ENCODE results near the gene GOLGA6L9.
"Not testable (repeated sequence)": the region's sequence is repeated elsewhere in the genome, so short reads cannot be mapped to it uniquely, and the experiment has no call there.

The GOLGA6L9 gene

DNA sequence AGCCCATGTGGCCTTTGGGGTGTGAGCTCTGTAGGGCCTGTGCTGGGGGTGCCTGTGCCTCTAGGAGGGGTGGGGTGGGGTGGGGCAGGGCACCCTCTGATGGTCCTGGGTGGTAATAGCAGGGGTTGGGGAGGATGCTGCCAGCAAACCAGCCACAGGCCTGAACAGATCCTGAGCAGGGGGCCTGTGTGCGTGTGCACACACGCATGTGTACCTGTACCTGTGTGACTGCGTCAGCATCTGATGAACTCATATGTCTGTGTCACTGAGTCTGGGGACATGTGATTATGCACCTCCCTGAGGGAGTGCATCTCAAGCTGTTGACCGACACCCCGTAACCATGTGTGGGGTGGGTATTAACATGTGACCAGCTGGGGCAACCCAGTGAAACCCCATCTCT, 36.0 kb downstream of the GOLGA6L9 start:
- not testable (repeated sequence) for DNase-seq (ENCODE audit: low read depth in 2 of 2, low spot score in 1 of 2)

DNA sequence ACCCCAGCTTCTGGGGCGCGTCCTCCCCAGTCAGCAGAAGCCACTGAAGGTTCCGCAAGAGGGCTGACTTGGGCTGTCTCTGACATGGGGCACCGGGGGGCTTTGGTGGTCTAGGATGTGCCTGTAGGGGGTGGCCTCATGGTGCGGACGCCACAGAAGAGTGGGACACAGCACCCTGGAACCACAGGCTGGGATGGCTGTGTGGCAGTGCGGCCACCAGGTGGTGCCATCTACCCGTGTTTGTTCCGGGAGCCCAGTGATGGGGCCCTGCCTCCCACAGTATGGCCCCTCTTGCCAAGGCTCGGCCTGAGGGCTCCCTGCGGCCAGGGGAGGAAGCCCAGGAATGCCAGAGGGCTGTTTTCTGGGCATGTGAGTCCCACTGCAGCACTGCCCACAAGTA, 38.6 kb downstream of the GOLGA6L9 start:
- DNase-seq (ENCODE audit: low read depth in 2 of 2, low spot score in 1 of 2): not testable (repeated sequence)

DNA sequence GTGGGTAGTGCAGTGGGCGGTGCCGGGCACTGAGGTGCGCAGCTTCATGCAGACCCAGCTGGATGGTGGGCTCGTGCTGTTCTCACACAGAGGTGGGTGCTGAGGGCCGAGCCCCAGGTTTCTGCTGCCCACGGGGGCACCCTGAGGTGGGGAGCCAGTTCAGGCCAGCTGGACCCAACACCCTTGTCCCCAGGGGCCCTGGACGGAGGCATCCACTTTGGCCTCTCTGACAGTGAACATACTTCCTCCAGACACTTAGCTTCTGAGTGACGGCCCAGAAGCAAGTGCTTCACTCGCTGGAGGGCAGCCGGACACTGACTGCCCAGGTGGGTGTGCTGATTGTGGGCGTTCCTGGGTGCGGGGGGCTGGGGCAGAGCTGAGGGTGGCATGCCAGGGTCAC, 39.8 kb downstream of the GOLGA6L9 start:
- not testable (repeated sequence) for DNase-seq (ENCODE audit: low read depth in 2 of 2, low spot score in 1 of 2)

GRCh38 chr15:82472269-82472982, 42.8 kb downstream of the GOLGA6L9 start:
- DNase-seq (ENCODE audit: low read depth in 2 of 2, low spot score in 1 of 2): not testable (repeated sequence)

DNA sequence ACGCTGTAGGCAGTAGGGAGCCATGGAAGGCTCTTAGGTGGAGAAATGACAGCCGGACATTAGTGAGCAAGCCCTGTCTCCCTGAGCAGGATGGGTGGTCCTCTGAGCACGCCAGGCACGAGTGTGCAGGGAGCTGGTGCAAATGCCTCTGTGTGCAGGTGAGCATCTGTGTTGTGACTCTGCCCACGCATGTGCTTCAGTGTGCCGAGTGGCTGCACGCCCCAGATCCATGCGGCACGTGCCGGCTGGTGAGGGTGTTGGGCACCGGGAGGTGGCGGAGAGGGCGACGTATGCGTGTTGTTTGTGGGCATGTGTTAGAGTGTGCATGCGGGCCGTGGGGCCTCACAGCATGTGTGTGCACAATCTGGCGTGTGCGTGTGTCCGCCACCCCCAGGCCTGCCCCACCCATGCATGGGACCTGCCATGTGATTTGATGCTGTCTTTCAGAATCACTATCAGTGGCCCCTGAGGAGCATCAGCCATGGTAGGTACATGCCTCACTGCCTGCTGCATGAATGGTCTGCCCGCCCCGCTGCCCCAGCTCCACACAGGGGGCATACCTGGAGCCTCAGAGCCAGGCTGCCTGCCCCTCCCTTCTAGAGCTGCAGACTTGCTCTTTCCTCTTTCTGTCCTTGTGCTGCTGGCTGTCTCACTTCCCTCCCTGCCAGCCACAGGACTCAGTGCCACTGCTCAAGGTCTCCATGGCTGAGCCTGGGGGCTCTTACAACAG, 45.1 kb downstream of the GOLGA6L9 start:
- DNase-seq (ENCODE audit: low read depth in 2 of 2, low spot score in 1 of 2): not testable (repeated sequence)

DNA sequence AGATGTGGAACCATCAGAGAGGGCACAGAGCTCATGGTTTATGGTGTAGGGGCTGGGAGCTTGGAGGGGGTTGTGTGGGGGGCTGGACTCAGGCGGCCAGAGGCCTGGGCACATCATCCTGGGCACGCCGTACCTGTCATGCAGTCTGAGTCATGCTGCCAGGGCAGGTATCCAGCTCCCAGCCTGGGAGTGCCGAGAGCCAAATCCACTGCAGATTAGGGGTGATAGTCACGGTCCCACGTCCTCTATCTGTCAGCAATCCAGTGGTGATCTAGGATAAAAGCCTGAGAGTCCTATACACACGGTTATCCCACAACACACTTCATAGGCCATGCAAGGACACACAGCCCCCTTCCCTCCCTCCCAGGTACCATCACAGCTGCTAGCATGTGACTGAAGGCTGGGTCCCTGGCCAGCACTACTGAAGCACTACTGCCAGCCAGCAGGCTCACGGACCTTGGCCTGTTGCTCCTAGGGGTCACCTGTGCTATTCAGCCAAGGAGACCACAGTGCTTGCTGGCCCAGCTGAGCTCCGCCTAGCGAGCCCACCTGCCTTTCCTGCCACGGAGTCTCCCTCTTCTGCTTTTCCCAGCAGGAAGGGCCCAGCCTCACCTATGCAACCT, 45.8 kb downstream of the GOLGA6L9 start:
- not testable (repeated sequence) for DNase-seq (ENCODE audit: low read depth in 2 of 2, low spot score in 1 of 2)

GRCh38 chr15:82476697-82477342, 47.2 kb downstream of the GOLGA6L9 start:
- not testable (repeated sequence) for DNase-seq (ENCODE audit: low read depth in 2 of 2, low spot score in 1 of 2)

DNA sequence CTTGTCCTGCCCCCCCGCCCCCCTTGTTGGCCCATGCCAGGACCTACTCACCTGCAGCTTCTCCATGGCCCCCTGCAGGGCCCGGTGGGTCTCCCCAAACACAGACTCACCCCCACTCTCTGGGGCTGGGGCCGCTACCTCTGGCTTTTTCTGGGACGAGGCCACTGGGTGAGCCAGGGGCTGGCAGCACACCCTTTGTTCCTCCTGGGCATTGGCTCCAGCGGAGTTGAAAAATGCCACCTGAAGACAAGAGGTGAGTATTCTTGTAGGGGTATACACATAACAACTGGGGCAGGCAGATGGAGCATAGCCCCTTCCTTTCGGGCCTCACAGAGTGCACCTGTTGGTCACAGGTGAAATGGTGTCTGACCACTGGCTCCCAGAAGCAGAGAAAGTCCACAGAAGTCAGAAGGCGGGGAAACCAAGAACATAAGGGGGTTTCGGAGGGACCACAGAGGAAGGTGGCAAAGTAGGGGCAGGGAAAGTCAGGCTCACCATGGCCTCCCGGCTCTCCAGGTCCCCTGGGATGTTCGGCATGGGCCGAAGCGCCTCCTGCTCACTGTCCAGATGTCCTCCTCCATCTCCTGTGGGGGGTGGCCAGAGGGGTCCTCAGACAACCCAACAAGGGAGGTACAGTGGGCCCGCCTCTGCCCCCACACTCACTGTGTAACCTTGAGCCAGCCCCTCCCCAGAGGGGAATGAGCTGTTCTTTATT, 47.9 kb downstream of the GOLGA6L9 start:
- not testable (repeated sequence) for DNase-seq (ENCODE audit: low read depth in 2 of 2, low spot score in 1 of 2)
